Superior temporal gyrus (tissue), 1 donor: Measurements from ENCODE around the gene LRIG1.

Experiments used
- DNase-seq: peaks from one replicate; pipeline ENCODE4 v3.0.0-alpha.2; 2016; ENCODE audit errors: extremely low spot score

The LRIG1 gene

DNA sequence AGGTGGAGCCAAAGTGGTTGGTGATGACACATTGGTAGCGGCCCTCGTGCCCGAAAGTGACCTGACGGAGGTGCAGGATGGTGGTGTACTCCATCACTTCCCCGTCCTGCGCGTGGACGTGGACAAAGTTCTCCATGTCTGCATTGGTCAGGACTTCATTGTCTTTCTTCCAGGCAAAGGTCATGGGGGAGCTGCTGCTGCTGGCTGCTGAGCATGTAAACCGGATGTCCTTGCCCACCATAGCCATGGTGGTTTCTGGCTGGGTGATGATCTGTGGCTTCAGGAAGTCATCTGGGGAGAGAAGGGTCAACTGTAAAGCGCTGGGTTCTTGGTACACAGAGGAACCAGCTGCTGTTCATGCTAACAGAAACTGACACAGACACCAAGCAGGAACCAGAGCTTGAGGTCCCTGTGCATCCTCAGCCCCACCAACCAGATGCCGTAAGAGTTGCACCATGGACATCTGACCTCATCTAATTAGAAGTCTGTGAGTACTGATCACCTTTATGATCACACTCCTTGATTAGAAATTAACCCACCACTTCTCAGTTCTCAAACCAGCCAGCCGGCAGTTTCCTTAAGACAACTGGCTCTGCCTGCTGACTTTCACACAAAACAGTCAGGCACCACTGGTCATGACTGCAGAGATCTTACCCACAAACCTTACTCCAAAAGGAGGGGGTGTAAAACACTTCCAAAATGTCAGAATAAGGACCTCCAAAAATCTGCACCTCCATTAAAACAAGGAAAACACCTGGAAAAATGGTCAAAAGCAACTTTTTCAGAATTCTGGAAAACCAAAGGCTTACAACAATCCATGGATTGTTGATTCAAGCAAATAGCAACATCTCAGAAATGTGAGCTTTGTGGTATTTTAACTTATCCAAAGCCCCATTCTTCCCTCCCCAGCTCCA lies 114.6 kb downstream of the LRIG1 start:
- DNase-seq: no peak

DNA sequence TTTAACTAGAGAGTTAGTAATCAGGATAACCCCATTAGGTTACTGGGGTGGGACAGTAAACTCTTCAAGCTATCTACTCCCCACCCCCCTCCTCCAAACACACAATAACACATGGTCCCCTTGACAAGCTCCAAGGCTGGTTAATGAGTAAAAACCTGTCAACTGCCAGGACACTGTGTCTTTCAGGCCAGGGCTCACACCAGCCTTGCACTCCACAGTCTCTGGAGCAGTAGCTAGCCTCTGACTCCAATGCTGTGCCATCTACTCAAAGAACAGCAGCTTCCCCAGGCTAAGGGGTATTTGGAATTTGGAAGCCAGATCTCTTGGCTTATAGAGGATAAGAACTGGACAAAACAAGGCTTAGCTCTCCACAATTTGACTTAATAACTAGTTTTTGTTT lies 115.8 kb downstream of the LRIG1 start:
- no peak for DNase-seq

DNA sequence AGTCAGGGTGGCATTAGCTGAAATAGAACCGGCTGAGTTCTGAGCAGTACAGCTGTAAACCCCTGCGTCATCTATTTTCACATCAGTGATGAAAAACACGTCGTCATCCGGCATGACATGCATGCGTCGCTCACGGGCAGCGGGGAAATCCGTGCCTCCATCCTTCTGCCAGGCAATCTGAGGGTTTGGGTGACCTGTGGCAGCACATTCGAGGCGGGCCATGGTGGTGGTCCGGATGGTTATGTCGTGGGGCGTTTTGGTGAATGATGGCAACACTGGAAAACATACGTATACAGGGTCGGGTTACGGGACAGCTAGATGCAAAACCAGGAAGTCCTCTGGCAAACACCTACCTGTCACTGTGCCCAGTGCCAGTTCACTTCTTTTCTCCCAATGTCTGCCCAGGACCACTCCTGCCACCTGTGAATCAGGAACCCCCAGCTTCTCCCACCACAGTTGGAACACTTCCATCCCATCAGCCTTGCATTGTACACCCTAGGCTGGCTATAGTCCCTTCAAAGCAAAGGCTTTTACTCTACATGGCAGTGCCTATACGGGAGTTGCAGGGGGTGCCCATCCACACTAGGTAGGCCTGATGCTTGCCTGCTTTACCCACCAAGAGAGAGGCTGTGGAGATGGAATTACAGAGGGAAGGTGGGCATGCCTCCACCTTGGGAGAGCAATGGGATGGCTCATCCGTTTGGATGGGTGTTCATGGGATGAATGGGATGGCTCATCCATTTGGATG lies 116.7 kb downstream of the LRIG1 start:
- DNase-seq: no peak

DNA sequence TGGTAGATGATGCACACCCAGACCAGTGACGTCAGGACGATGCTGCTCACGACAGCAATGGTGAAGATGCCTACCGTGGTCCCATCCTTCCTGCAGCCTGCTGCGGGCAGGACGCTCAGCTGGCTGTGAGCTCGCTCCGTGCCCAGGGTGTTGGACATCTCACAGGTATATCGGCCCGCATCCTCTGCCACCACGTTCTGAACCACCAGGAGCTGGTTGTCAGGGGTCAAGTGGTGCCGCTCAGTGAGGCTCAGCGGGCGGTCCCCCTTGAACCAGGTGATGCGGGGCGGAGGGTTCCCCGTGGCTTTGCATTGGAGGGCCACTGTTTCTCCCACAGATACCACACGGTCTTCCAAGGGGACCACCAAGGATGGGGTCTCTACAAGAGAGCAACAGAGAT lies 117.8 kb downstream of the LRIG1 start:
- DNase-seq: no peak

DNA sequence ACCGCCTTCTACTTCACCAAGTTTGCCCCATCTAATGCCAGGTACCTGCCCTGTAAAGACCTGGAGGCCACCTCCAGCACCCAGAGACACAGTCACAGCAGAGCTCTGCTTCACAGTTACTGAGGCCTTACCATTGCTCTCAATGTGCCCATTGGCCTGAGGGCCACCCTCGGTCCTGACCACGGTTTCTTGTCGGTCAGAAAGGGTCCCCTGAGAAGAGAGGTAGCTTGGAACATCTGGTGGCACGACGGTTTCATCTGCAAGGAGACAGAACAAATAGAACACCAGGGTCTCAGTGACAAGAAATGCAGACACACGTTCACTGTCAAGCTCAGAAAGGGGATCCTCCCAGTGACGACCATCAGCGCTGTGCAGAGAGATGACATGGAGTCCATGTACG lies 118.7 kb downstream of the LRIG1 start:
- DNase-seq: no peak

DNA sequence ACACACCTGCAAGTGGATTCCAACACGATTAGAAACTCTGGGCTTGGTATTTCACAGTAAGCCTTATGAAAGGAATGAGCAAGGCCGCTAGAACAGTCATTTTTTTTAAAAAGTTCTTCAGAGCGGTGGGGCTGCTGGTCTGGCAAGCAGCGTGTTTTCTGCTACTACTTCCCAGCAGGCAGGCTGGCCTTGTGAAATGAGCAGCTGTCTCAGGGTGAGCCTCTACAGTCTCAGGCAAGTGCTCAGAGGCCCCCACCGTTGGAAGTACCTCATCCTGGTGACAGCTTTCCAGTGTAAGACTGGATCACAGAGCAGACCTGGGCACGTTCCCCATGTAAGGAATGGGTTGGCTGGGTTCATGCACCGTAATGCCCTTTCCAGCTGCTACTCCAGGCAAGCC lies 119.2 kb downstream of the LRIG1 start:
- no peak for DNase-seq

DNA sequence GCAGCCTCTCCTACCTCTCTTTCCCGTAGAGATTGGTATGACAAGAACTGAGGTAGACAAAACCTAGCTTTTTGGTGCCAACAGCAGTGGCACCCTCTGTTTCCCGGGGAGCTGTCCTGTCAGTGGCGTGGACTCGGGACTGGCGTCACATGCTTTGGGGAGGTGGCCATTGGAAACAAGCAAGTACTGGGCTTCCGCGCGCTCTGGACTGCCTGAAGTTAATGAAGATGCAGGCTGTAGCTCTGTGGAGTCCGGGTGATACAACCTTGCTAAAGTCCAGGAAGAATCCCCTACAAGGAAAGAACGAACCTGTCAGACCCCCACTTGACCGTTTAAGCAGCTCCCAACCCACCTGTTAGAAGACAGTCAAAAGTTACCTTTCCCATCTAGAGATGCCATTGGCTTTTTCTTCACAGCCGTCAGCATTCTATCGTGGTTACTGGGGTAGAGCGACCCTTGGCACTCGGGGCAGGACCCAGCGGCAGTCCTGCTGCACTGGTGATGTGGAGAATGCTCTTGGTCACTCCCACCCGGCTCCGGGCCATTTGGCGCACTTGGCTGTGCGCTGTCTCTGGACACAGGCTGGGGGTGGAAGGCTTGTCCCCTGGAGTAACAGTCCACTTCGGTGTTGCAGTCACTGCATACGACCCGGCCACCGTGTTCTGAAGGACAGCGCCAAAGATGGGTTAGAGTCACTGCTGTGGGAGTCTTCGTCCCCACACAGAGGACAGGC lies 120.5 kb downstream of the LRIG1 start:
- no peak for DNase-seq

DNA sequence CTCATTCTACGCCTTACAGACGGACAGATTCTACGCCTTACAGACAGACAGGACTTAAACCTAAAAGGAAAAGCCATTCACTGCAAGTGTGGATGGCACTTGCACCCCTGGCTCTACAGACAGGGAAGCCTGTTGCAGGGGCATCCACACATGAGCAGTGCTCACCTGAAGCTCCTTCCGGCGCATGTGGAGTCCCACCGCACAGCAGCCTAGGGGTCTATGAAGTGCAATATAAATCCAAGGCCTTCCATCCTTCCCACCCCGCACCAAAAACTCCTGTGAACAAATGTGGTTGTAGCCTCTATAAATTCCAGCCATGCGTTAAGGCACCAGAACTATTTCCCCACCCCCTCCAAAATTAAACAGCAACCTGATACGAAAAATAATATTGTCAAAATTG lies 121.3 kb downstream of the LRIG1 start:
- no peak for DNase-seq

DNA sequence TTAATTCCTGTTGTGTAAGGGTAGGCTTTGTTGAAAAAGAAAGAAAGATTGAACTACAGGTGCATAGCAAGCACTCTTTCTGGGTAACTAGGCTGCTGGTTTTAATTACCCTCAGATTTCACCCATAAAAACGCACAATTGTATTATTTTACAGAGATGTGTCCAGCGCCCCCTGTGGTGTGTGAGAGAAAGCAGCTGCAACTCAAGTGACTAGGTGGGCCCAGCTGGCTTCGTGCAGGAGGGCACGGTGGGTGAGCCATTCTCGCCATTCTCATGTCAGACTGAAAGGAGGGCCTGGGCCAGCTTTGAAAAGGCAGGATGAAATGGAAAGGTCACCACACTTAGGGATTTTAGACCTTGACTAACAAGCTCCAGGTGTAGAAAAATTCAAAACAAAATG lies 122.6 kb downstream of the LRIG1 start:
- no peak for DNase-seq

DNA sequence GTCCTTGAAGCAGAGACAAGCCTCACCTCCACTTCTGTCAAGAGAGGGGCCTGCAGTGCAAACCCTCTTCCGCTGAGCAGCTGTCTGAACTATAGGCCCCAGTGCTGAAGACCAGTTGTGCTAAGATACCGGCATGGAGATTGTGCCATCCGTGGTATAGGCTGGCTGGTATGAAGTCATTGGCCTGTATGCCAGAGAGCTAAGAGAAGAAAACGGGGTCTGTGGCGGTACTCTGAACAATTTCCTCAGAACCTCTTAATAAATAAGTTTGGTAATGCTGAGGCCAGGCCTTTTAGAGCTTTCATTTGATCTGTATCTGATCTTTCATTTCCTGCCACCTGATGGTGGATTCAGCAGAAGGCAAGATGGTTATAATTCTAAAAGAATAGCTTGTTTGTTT lies 123.0 kb downstream of the LRIG1 start:
- DNase-seq: no peak

DNA sequence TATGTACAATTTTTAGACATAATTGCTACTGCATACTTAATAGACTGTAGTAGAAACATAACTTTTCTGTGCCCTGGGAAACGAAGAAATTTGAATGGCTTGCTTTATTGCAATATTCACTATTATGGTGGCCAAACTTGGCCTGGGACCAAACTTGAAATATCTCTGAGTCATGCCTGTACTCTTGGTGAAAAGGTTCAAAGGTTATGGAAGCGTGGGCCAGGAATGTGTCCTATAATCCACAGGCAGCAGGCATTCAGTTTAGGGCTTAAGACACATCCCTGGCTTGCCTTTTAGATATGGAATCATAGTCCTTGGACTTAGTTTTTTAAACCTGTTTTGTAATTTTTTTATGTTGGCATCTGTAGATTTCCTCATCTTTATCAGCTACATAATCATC lies 124.3 kb downstream of the LRIG1 start:
- no peak for DNase-seq

DNA sequence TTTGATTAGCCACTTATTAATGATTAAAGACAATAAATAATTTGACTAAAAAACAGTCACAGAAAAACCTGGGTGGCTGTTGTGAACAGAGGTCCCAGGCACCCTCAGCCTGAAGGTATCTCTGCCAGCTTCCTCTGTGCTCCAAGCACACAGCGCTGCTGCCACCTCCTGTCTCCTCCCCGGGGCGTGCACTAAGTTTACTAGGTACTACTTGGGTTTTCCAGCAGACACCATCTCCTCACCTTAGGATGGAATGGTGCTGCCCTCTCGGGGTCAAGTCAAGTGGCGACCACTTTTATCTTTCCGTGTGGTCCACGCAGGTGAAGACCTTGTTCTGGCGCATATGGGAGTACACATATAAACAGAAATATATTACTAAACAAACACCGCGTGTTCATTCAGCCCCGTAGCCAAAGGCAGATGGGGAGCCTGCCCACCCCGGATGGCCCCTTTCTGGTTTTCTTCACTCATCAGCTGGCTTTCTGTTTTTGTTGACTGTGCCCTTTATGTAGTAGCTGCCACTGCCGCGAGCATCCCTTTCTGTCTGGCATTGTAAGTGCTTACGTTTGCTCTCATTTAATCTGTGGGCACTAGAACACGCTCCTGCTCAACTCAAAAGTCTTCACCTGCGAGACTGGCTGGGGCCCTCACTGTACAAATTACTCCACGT lies 128.0 kb downstream of the LRIG1 start:
- DNase-seq: peak; percentile 61

DNA sequence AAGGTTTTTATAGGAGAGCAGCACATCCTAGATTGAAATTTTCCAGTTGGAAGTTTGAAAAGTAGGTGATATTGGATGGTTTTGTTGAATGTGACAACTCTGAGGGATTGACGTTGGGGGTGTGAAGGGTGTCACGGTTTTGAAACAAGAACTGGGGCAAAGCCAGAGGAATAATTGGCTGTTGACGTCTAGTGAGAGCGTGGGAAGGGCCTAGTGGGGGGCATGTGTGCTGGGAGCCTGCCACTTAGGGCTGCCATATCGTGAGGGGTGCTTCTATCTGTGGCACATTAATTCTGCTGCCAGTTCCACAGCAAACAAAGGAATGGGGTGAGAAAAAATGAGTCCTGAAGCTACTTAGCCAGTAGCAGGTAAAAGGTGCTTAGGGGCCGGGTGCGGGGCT lies 129.4 kb downstream of the LRIG1 start:
- no peak for DNase-seq

DNA sequence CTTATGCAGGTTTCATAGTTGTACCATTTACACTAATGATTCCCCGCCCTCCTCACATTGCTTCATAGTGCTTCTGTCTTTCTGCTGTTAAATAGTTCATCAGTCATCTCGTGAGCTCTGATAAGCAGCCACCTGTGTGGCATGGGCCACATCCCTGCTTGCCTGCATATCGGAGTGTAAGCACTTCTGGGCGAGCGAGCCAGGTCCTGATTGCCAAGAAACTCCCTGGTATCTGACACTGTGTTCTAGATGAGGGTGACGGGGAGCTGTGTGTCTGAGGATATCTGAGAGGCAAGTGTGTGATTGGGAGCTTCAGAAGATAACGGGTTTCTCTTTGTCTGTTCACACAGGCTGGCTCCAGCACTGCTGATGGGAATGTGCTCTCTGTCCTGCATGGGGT lies 130.6 kb downstream of the LRIG1 start:
- no peak for DNase-seq

DNA sequence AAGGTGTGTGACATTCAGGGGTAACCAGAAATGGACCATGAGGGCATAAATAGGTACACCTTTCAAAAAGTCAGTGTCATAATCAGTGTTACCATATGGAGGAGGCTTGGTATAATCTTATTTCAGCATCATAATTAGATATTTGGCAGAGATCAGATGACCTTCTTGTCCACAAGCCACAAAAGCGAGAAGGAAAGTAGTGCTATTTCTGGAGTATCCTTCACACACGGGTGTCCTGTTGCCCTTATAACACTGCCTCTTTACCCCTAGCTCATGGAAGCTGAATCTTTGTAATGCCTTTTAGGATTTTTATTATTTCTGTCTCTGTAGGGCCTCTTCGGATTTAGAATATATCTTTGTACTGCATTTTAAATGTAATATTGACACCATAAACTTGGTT lies 132.8 kb downstream of the LRIG1 start:
- no peak for DNase-seq

DNA sequence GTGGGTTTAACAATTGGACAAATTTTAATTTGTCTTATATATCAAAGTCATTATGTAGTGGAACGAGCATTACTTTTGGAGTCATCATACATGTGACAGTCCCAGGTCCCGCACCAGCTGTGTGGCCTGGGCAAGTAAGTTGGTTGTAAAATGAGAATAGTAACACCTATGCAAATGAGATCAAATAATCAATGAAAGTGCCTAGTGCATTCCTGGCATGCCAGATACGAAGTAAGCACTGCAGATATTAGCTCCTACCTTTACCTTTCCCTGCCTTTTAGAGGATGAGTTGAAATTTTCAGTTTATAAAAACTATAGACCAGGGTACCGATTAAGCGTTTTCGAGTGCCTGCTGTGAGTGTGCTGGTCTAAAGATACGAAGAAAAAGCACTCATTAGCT lies 134.1 kb downstream of the LRIG1 start:
- DNase-seq: no peak

DNA sequence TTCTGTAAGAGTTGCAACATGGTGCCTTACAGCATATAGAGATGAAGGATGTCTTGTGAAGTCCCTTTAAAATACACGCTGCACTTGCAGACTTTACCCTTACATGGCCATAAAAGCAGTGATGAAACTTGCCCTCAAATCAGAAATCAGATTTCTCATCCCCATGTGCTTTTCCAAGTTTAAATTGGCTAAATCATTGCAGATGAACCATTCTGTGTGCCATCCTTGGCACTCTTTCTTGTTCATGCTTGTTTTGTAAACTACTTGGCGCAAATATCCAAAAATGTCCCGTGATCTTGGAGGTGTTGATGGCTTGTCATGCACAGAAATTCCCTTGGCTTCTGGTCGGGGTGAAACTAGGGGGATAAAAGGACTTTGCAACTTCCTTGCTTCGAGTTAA lies 135.7 kb downstream of the LRIG1 start:
- no peak for DNase-seq

DNA sequence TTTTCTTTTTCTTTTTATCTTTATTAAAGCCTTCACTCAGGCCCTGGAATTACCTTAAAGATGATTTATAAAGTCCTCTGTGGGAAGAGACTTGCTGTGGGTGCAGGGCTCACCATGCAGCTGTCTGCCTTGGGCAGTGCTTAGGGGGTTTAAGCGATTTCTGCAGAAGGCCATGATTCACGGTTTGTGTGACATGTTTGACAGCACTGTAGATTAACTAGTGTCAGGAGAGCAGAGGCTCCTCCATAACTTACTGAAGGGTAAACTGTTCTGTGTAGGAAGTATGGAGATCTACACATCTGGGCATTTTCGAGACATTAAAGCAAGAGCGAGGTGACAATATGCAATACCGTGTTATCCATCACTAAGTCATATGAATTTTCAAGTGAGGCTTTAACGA lies 137.7 kb downstream of the LRIG1 start:
- DNase-seq: no peak

DNA sequence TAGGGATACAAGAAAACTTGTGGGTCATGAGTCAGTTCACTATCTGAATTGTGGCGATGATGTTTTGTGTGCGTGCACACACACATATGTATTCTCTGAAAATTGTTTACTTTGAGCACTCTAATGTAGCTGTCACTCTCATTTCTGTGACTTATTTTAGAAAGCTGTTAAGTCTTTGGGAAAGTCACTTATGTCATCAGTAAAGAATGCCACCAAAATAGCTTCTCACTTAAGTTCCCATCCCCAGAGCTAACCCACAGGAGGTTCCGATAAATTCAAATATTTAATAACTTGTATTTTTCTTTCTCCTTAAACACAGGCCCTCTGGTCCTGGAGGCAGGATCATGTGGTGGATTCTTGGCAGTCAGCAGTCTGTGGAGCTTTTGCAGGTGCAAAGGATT lies 138.3 kb downstream of the LRIG1 start:
- DNase-seq: no peak

DNA sequence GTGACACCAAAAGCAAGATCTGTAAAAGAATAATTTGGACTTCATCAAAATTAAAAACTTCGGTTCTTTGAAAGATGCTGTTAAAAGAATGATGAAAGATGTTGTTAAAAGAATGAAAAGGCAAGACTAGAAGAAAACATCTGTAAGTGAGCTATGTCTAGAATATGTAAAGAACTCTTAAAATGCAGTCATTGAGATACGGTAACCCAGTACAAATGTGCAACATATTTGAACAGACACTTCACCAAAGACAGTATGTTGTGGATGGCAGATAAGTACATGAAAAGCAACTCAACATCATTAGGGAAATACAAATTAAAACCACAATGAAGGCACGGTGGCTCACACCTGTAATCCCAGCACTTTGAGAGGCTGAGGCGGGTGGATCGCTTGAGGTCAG lies 139.5 kb downstream of the LRIG1 start:
- no peak for DNase-seq

DNA sequence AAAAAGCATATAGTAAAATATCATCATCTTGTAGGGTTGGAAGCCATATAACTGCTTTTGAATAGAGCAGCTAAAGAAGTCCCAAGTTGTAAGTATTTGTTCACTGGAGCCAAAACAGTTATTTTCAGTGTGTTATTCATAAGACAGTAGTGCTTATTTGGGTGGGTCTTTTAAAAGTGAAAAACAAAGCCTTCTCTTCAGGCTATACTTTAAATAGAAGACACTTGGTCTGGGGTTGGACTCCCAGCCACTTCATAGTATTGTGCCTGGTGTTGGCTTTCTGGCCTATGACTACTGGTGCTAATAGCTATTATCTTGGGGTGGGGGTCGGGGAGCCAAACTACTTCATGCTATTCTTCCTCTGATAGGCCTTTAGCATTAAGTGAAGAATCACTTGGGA lies 144.8 kb downstream of the LRIG1 start:
- DNase-seq: no peak

DNA sequence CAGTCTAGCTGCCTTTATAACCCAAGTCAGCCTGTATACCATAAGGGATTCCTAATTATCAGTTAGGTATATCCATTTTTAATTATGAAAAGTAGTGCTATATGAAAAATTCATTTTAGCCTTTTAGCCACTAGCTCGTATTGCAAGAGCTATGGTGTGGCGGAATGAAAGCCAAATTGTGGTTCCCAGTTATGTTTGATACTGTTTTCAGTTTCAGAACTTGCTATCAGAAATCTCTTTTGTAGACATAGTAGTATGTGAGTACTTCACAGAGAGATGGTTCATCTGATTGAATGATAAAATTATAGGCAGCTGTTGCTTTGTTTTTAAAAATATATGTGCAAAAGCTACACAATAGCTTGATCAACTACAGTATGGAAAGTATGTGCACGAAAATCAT lies 145.4 kb downstream of the LRIG1 start:
- no peak for DNase-seq
